NCI-H1436 (cell line): ENCODE results near the gene SMU1.
A peak's percentile ranks its signal among the peaks of the same experiment; 100 is the strongest.

Experiments
- DNase-seq: peaks from one replicate; lab custom pipeline; 2025; lab: John Stamatoyannopoulos, UW

SMU1 gene

DNA sequence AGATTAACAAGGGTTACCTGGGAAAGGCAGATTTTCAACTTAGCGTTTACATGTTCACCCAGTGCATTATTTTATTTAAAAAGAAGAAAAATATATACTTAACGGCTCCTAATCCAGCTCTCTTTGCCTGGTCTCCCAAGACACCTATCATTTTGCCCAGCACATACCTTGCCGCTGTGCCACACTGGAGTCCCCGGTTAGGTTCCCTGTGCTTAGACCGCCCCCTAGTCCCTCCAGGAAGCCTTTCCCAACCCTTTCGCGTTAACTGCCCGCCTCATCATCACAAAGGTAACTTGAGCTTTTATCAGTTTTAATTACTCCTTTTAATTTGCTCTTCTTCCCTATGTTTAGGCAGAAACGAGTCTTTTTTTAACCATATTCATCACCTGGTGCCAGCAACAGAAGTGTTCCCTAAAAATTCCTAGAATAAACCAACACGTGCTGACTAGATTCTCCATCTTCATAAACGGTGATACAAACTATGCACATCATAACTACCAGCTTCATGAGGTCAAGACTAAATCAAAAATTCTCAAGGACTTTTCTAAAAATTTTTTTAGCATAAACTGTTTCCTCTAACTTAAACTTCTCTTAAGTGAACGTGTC, 31.7 kb downstream of the SMU1 start:
- no peak for DNase-seq

DNA sequence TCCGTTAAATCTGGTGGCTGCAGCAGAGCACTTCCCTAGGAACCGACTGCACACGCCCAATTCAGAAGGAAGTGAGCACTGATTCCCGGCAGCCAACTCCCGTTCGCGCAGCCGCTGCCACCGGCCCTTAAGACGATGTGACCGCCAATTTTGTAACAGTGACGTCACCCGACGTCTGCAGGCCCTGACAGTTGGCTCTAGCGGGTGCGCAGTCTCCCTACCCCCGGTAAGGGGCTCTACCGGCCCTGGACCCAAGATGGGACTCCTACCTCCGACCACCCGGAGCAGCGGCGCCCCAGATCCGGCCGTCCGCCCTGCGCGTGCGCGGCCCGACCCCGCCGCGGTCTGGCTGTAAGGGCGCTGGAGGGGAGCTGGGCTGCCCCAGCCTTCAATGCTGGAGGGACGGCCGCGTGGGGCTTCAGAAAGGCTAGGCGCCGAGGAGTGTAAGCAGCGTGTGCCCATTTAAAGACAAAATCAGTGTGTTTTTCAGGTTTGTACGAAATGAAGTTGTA, 32.3 kb downstream of the SMU1 start:
- DNase-seq = peak; percentile 83

DNA sequence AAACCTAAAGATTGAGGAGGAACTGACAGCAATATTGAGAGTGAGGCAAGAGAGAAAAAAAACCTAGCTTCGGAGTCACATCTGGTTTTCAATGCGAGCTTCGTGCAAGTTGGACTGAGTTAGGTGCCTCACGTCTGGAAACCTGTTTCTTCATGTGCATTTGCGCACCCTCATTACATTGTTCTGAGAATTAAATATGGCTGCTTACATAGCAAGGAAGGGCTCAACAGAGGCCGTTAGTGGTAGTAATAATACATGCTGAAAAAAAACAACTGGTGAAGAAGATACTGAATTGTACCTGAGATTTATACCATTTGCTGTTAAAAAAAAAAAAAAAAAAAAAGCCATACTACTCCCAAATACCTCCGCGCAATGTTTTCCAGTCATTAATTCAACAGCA, 32.8 kb downstream of the SMU1 start:
- no peak for DNase-seq

DNA sequence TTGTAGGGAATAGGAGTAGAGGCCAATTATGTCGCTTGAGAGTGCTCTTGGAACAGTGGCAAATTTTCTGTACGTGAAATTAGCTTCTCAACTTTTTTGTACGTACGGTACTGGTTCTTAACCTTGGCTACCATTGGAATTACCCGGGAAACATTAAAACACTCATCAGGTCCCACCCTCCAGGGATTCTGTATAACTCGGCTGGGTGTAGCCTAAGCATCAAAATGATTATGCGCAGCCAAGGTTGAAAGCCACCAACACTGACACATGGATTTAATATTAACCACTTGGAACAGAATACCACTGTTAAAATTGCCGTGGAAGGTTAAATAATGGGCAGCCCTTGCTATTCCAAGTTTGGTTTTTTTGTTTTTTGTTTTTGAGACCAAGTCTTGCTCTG, 34.0 kb downstream of the SMU1 start:
- no peak for DNase-seq

DNA sequence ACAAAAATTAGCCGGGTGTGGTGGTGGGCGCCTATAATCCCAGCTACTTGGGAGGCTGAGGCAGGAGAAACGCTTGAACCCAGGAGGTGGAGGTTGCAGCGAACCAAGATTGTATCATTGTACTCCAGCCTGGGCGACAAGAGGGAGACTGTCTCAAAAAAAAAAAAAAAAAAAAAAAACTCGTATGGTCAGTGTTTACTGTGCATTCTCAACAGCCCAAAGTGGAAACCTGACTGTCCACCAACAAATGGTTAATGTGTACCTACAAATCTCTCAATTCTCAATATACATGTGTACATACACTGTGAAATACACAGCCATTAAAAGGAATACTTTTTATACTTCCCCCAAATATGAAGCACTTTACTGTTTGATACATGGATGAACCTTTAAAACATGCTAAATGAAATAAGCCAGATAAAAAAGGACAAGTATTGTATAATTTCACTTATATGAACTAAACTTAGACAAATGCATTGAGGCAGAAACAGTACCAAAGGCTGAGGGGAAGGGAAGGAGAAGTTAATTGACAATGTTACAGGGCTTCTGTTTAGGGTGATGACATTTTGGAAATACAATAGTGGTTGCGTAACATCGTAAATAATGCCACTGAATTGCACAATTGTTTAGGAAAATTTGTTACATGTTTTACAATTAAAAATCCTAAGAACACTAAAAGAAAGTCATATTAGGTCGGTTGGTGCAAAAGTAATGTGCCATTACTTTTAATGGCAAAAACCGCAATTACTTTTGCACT, 34.9 kb downstream of the SMU1 start:
- DNase-seq = no peak

DNA sequence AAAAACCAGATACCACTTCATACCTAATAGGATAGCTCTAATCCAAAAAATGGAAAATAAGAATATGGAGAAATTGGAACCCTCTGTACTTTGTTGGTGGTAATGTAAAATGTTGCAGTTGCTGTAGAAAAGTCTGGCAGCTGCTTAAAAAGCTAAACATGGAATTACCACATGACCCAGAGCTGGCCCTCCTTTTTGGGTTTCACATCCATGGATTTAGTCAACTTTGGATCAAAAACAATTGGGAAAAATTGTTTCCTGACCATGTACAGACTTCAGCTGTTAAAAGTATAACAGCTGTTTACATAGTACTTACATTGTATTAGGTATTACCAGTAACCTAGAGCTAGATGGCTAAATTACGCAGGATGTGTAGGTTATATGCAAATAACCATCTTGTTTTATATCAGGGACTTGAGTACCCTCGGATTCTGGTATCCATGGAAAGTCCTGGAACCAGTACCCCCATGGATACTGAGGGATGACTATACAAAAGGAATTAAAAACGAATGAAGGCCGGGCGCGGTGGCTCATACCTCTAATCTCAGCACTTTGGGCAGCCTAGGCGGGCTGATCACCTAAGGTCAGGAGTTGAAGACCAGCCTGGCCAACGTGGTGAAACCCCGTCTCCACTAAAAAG, 35.6 kb downstream of the SMU1 start:
- no peak for DNase-seq

DNA sequence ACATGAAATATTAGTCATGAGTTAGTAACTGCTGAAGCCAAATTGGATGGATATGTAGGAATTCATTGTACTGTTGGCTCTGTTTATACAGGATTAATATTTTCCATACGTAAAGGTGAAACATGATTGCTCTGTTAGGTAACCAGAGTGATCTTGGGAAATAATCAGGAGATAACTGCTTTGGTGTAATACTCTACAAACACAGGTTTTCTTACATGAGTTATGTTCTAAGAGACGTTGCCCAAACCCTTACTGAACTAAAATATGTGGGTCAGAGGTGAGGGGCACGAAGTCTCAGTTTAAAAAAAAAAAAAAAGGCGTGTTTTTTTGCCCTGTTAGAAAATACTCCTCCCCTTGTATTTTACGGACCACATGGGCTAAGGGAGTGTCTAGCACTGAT, 43.6 kb downstream of the SMU1 start:
- no peak for DNase-seq

DNA sequence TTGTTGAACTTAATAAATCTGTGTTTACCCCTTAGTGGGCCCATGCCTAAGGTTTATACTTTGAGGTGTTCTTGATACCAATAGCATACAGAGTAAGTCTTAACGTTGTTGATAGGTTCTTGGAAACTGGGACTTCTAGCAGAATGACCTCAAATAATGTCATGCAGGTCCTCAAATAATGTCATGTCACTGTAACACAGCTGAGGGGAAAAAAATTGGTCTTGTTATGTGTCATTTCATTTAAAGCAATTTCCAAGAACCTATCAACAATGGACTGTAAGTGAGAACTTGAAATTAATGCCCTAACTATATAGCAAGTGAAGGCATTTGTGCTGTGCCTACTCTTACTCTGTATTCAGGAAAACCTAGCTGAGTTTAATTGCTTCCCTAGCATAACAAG, 44.2 kb downstream of the SMU1 start:
- DNase-seq = no peak

DNA sequence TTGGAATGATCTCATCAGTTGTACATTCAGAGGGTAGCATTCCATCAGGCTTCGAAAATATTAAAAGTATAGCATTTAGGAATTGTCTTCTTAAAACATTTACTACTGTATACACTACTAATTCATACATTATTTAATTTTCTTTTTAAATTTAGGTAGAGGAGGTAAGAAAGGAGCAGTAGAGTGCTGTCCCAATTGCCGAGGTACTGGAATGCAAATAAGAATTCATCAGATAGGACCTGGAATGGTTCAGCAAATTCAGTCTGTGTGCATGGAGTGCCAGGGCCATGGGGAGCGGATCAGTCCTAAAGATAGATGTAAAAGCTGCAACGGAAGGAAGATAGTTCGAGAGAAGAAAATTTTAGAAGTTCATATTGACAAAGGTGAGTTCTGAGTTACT, 46.2 kb downstream of the SMU1 start:
- DNase-seq = no peak

DNA sequence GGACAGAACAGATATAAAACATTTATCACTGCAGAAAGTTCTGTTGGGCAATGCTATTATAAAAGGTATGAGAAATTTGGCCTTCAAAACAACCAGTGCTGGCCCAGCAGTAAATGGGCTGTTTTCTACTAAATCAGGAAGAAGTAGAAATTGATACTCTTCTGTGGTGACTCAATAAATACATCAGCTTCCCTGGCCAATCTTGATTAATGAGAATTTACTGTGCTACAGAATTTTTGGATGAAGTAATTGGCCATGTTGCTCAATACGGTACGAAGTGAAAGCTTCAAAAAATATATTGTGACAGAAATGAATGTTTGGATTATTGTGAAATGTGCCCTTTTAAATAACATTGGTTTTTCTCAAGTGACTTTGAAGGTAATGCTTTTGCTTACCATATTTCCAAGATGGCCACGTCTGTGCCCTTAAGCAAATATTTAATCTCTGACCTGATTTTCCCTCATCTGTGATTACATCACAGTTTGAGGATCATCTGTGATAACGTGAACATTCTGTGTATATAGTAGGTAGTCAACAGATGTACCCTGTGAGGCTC, 47.2 kb downstream of the SMU1 start:
- no peak for DNase-seq

DNA sequence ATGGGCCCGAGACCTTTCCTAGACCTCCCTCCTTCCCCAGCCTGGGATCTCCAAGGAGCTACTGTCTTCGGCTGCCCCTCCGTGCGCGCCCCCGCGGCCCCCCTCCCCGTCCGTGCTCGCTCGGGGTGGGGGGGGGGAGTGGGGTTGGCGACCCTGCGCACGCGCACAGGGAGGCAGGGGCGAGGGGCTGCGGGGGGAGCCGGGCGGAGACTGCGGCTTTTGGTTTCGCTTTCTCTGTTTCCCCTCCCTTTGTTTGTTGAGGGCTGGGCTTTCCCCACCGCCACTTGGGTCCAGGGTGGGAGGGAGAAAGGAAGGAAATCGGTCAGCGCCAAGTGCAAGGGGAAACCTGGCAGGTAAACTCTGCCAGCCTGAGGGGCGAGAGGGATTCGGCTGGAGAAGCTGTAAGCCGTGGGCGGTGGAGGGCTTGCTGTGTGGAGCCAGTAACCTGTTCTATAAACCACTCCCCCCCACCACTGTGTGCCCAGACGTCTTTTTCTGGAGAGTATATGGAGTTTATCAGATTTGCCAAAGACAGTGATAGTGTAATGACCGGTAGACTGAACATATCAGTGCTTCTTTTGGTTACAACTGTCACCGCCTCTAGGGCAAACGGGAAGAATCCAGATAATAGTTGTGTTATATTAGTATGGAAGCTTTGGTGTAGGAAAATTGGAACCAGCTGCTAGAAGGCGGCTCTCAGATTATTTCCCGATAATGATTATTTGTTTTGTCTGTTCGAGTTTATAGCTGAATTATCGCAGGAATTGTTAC, 50.7 kb downstream of the SMU1 start:
- peak; percentile 70 for DNase-seq

DNA sequence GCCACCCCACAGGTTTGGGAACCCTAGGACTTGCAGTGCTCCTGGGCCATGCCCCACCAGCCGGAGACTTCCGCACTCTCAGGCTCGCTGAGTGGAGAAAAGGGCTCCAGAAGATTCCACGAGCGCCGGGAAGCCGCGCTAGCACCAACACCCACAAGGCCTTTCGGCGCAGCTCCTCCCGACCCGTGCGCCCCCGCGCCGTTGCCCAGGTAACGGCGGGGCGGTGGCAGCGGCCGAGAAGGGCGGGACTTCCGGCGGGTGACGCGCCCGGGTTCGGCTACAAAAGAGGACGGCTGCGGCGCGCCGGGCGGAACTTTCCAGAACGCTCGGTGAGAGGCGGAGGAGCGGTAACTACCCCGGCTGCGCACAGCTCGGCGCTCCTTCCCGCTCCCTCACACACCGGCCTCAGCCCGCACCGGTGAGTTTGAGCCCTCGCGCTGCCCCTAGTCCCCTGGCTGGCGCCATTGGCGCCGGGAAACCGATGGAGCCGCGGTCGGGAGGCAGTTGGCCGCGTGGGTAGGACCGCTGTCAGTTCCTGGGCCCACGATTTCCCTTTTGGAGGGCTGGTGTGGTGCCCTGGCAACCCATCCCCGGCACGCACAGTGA, 51.4 kb downstream of the SMU1 start, which contains the start of gene DNAJA1:
TSS of gene DNAJA1 (plus strand) at position 308 of the 606 bp plus-strand sequence. CDS start 1,212 bp downstream, outside the sequence.
- peak; percentile 92 for DNase-seq

DNA sequence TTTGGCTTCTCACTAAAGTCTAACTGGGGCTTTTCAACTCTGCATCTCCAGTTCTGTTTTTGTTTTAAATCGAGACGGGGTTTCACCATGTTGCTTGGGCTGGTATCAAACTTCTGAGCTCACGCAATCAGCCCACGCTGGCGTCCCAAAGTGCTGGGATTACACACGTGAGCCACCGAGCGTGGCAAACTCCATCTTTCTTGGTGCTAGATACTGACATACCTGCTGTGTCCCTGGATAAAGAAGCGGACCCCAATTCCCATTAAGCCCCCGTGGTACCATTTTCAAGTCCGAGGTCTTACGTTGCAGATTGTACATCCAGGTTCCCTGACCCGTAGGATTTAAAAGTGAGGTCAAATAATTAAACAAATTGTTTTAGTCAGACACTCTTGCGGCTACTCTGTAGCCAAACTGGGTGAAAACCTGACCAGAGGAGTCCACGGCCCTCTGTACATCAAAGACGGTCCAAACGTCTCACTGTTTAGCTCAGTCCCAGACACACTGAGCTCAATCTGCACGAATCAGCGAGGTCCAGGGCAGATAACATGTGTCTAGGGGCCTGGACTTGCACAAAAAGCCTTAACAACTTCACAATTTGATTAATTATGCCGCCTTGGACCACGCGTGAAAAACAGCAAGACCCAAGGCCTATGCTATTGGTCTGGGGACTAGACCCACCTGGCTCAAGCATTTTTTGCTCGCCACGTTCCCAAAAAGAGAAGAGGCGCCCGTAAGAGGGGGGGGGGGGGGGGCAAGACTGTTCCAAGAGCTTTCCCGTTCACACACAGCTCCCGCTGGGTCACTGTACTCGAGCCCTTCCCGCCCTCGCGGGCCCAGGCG, 52.1 kb downstream of the SMU1 start:
- DNase-seq = no peak

DNA sequence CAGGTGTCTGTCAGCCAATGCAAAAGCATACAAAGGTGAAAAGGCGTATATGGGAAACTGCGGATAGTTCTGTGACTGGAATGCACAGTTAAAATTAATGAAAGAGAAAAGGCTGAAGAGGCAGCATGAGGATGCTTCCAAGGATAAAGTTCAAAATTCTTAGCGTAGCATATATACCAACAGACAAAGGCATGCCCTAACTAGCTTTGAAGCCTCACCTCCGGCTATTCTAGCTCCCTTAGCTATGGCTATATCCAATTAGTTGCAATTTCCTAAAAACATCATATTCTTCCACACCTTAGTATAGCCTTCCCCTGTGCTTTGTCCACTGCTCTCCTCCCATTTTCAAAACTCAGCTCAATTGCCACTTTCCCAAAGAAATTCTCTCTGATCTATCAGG, 52.8 kb downstream of the SMU1 start:
- DNase-seq = no peak

DNA sequence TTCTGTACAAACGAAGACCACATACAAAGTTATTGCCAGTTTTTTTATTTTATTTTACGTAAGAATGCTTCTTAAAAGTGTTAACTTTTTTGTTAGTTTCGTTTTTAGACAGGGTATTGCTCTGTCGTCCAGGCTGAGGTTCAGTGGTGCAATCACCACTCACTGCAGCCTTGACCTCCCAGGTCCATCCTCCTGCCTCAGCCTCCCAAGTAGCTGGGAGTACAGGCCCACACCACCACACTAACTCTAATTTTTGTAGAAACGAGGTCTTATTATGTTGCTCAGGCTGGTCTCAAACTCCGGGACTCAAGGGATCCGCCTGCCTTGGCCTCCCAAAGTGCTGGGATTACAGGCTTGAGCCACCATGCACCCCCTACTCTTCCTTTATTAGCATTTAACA, 53.7 kb downstream of the SMU1 start:
- no peak for DNase-seq

DNA sequence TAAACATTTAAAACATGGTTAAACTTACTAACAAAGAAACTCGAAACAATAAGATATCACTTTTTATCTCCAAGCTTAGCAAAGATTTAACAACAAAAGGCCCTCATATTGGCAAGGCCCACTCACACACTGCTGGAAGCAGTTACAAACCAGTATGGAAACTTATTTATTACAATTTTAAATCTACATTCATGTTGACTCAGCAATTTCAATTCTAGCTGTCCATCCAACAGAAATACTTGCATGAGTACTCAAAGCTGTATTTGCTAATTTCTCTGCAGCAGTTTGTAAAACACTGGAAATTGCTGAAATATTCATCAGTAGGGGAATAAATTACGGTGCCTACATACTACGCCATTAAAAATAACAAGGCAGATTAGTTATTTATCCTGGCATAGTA, 54.2 kb downstream of the SMU1 start:
- no peak for DNase-seq

DNA sequence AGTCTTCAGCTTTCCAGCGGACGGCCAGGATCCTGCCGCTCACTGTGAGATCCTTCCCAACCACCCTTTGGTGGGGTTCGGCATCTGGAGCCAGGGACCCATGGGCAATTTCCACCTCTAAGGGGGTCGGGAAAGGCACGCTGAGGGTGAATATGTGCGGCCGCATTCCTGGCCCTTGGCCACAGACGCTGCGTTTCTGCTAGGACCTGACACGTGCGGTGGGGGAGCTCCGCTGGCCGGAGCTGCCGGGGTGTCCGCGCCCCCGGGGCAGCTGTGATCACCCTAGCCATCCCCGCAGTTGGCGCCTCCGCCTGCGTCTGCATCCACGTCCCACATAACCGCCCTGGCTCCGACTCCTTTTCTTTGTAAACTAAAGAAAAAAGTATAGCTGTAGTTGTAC, 56.7 kb downstream of the SMU1 start:
- DNase-seq = no peak

DNA sequence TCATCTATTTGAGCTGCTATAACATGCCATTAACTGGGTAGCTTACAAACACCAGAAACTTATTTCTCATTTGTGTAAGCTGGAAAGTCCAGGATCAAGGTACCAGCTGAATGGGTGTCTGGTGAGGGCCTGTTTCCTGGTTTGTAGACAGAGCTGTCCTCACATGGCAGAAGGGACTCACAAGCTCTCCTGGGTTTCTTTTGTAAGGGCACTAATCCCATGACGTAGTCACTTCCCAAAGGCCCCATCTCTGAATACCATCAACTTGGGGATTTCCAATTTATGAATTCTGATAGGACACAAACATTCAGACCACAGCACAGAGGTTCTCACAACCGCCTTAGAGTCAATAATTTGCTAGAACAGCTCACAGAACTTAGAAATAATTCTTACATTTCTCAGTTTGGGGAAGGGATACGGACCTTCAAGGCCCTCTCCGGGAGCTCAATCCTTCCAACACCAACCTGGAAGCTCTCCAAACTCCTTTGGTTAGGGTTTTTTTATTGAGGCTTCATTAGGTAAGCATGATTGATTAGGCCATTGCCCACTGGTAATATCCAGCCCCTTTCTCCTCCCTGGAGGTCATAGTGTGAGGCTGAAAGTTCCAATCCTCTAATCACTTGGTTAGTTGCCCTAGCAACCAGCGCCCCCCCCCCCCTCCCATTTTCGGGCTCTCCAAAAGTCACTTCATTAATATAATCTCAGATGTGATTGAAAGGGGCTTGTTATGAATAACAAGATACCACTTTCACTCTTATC, 59.0 kb downstream of the SMU1 start:
- no peak for DNase-seq

DNA sequence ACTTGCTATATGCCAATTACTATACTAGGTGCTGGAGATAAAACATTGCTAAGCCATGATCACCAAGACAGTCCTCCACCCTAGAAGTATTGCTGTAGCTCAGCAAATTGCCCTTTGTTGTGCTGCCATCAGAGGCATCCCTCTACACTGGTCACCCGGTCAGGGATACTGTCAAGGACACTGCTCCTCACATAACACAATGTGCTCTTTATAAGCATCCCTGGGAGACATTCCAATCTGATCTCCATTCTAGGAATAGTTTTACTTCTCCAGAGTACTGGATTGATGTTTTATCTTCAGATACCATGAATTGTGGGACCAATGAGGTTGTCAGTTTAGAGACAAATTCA, 61.8 kb downstream of the SMU1 start:
- DNase-seq = no peak
